CD4-positive, alpha-beta T cell treated with Interleukin-4 for 4 hours (primary cell): ENCODE data around the gene CORO7.
"Not testable (repeated sequence)": the region's sequence is repeated elsewhere in the genome, so short reads cannot be mapped to it uniquely, and the experiment has no call there.

ENCODE experiments used
- DNase-seq: peaks from one replicate; pipeline ENCODE4 v3.0.0-alpha.2; 2020

CORO7 gene

GRCh38 chr16:4350787-4351659 is 65.4 kb downstream of the CORO7 start, which contains the start of gene PAM16:
PAM16 (minus strand) TSS chr16:4351321; CDS start chr16:4351234, 87 bp downstream.
- peak; percentile 95 for DNase-seq

DNA sequence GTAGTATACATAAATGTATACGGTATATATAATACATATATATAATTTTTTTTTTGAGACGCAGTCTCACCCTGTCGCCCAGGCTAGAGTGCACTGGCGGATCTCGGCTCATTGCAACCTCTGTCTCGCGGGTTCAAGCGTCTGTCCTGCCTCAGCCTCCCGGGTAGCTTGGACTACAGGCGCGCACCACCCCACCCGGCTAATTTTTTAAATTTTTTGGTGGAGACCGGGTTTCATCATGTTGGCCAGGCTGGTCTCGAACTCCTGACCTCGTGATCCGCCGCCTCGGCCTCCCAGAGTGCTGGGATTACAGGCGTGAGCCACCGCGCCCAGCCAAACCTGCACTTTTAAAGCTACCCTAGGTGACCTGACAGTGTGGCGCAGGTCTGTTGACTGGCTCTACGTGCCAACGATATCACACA is 66.0 kb downstream of the CORO7 start:
- DNase-seq, result no peak

DNA sequence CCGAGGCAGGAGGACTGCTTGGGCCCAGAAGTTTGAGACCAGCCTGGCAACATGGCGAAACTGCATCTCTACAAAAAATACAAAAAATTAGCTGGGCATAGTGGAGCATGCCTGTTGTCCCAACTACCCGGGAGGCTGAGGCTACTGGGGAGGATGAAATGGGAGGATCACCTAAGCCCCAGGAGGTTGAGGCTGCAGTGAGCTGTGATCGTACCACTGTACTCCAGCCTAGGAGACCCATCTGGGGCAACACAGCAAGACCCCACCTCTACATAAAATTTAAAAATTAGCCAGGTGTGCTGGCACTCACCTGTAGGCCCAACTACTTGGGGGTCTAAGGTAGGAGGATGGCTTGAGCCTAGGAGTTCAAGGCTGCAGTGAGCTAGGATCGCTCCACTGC is 67.1 kb downstream of the CORO7 start:
- DNase-seq, result no peak

DNA sequence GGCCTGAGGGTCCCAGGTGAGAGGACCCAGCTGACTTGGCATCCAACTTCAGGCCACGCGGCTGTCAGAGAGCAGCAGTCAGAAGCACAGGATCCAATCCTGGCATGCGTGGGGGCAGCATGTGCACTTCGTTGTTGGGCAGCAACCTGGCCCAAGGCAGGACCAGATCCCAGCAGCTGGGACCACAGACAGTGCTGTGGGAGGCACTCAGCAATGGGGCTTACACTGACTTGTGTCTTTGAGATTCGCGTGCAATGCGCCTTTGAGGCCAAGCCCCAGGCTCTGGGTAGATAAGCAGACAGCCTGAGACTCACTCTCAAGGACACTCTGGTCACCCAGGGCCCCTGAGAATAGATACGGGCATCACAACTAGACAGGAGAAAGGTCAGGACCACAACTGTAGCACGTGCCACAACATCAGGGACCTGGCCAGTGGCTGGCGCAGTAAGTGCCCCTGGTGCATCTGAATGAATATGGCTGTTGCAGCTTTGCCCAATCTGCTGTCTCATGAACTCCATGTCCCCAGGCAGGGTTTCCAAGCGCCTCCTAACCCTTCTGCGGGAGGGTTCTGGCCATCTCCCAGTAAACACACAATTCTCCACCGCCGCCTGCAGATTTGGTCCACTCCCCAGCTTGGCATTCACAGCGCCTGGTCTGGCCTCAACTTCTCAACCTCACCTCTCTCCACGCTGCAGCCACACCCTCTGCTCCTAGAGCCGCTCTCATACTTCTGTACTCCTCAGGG is 68.5 kb downstream of the CORO7 start:
- no peak for DNase-seq

GRCh38 chr16:4347010-4347409 is 69.4 kb downstream of the CORO7 start:
- DNase-seq, result no peak

DNA sequence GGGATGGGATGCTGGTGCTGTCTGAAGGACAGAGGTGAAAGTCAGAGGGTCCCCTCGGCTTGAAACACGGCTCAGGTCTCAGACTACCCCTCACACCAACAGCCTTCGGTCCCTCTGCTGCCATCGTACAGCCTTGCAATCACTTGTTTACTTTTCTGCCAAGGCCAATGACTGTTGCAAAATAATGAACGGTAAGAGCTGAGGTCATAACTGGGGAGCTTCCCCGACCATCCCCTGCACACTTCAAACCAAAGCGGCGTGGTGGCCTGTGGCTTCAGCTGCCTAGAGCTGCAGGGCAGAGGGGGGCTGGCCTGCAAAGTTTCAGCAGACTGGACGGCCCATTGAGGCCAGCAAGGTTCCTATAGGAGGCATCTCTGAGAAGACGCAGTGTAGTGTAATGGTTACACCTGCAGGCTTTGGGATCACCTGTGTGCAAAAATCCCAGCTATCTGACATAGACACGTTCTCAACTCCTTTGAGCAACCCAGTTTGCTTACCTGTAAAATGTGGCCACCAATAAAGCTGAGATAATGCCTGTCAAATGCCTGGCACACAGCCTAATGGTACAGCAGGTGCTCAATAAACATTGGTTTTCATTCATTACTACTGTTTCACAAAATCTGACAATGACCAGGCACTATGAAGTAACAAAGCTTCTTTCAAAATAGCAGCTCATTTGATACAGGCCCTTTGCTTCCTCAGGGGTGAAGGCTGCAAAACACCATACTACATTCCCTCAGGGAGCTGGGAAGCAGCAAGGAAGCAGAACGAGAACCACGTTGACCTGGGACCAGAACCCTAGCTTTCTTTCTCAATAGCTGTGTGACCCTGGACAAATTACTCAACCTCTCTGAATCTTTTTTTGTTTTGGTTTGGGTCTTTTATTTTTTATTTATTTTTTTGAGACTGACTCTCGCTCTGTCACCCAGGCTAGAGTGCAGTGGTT is 70.3 kb downstream of the CORO7 start:
- no peak for DNase-seq

DNA sequence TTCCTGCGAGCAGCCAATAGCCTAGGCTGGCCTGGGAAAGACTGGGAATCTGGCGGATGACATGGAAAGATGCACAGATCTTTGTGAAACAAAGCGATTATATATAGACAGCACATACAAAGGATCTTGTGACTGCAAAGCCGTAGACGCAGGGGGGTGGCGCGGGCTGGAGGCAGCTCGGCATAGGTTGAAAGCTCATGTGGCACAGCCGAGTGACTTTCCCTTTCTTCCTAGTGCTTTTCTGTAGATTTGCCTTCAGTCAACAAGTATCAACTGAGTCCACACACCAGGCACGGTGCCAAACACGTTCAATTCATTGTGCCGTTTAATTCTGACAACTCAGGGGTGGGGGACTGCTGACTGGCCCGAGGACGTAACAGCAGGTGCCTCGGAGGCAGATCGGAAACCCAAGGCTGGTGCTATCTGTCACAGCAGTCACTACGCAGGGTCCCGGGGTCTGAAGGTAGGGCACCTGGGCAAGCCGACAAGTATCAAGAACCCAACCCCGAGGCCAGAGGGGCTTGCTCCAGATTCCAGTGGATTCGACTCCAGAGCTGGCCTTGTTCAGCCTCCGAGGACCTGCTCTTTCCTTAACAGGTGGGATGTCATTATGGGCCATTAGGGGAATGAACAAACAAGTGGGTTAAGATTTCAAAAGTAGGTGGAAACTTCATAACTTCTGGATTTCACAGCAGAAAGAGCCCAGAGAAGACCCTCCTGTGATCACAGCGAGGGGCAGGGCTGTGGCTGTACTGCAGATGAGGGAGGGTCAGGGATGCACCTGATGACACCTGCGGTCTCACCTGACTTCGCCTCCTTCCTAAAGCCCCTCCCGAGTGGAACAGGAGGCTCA is 71.2 kb downstream of the CORO7 start:
- no peak for DNase-seq

- not testable (repeated sequence) for DNase-seq
These were observed 72.0 kb downstream of the CORO7 start for GRCh38 chr16:4344300-4344982.

DNA sequence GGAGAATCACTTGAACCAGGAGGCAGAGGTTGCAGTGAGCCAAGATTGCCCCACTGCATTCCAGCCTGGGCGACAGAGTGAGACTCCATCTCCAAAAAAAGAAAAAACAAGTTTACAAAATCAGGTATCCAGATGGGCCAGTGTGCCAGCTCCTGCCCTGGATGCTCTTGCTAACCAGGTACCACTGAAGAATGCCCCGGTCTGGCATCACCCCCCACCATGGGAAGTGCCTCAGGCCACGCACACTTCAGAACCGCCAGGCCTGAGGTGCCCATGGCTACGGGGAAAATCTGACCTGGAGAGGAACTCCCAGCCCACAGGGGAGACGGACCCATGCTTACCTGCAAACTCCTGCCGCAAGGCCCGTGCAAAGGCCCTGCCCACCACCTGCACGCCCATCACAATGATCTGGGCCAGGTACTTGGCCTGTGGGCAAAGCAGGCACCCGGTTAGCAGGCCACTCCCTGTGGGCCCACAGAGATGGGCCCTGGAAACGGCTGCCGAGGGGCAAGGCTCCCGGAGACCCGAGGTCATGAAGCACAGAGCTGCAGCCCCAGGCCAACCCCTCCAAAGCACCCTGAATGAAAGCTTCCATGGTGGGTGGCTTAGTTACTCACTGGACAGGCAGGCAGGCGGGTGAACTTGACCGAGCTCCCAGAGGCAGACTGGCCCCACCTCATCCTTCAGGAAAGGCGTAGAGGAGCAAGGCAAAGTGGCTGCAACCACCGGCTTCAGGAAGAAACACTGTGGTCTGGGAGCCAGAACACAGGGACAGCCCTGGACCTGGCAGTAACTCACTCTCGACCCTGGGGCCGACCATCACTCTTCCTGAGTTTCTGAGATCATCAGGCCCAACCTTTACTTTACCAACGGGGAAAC is 73.3 kb downstream of the CORO7 start:
- DNase-seq, result no peak

DNA sequence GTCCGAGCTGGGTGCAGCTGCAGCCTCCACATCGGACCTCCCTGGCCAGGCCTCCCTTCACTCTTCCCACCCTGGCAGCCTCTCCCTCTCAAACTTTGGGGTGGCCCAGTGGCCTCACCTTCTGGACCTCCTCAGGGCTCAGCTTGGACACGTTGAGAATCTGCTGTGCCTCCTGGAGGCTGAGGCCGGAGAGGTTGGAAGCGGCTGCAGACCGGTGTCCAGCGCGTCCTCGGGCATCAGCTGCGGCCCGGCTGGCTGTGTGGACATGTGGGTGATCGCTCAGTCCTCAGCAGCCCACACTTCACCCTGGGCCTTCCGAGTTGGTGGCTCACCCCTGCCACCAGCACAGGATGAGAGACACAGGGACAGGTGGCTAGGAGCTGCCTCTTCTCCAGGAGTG is 75.1 kb downstream of the CORO7 start:
- no peak for DNase-seq

DNA sequence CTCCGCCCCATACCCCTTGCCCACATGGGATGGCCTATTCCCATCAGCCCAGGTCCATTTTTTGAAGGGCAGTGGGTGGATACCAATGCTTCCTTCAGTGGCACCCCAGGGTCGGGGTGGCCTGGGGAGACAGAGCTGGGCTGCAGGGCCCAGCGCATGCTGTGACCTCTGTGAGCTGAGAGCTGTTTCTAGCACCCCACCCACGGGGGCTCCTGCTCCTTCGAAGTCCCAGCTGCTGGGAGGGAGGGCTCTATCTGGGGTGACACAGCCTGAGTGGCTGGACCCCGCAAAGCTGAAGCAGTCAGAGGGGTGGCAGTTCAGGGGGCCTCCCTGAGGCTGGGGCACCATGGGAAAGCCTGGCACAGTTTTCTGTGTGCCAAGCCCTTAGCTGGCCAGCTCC is 76.0 kb downstream of the CORO7 start:
- no peak for DNase-seq

GRCh38 chr16:4339909-4340308 is 76.5 kb downstream of the CORO7 start:
- DNase-seq, result no peak

DNA sequence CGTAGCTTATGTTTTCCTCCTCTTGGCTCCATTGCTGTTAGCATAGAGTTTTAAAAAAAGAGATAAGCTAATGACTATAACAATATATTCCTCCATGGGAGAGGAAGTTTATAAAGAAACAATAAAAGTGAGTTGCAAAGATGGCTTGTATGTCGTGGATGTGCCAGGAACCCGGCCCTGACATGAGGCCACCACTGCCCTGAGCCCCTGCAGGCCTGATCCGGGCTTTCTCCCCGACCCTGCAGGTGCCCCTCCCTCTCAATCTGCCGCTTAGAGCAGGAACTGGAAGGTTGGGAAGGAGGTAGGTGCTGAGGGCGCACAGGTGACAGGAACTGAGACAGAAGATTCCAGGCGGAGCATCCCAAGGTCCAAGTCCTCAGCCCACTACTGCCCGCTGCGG is 76.9 kb downstream of the CORO7 start:
- no peak for DNase-seq

GRCh38 chr16:4338712-4339299 is 77.6 kb downstream of the CORO7 start:
- DNase-seq, result no peak

DNA sequence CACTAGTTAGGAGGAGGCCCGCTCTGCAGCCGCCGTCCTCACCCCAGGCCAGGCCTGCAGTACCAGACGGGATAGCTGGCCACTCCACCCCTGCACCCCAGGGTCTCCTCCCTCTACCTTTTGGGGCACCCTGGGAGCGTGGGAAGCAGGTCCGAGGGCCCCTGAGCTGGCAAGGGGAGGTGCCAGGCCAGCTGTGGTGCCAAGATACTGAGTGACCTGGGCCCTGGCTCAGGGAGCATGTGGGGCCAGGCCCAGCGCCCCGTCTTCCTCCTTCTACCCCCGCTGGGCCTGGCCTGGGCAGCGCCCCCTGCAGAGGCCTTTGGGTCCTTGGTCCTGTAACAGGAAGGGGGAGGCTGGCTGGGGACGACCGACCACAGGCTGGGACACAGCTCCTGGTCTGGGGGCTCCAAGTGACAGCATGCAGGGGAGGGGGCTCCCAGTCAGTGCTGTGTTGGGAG is 78.2 kb downstream of the CORO7 start:
- no peak for DNase-seq

GRCh38 chr16:4337540-4338088 is 78.8 kb downstream of the CORO7 start:
- no peak for DNase-seq

DNA sequence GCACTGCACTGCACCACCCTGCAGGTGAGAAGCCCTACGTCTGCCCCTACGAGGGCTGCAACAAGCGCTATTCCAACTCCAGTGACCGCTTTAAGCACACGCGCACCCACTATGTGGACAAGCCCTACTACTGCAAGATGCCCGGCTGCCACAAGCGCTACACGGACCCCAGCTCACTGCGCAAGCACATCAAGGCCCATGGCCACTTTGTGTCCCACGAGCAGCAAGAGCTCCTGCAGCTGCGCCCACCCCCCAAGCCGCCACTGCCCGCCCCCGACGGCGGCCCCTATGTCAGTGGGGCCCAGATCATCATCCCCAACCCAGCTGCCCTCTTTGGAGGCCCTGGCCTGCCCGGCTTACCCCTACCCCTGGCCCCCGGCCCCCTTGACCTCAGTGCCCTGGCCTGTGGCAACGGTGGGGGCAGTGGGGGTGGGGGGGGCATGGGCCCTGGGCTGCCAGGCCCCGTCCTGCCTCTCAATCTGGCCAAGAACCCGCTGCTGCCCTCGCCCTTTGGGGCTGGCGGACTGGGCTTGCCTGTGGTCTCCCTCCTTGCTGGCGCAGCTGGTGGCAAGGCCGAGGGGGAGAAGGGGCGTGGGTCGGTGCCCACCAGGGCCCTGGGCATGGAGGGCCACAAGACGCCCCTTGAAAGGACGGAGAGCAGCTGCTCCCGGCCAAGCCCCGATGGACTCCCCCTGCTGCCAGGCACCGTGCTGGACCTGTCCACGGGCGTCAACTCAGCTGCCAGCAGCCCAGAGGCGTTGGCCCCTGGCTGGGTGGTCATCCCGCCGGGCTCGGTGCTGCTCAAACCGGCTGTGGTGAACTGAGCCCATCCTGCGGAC is 79.5 kb downstream of the CORO7 start:
- no peak for DNase-seq

- DNase-seq, result no peak
These were observed 81.5 kb downstream of the CORO7 start for GRCh38 chr16:4334724-4335495.
